ENCODE data around the gene A3GALT2. TPM values are rescaled to one million over a fixed set of nuclear protein-coding genes. Genes with fewer than 3 reads are reported as not detected.

Gene A3GALT2
- polyA plus RNA-seq, 1 of the 3 experiments (the other 2 are of a cell fraction), result 0.07 TPM

GRCh38 chr1:33301273-33301984 is 19.5 kb downstream of the A3GALT2 start:
- 91% methylated on average over 4 of the region's 4 CpGs for WGBS (ENCODE audit: low lambda C conversion rate)
- CTCF ChIA-PET, result interaction anchor here (0.6 kb wide), 1 partner anchor 174 kb away, joined by 3 read pairs; no protein-coding TSS in a partner anchor

GRCh38 chr1:33300673-33301072 is 20.2 kb downstream of the A3GALT2 start:
- no peak overlapping the region for H3K4me2 ChIP-seq
- H3K4me1 ChIP-seq (ENCODE audit: control insufficient read depth in 1 of 2, insufficient read depth in 2 of 2, low read depth in 1 of 2, low read length in 1 of 2), result no peaks in the 10 kb centered on the region; a peak in 1 of 4 replicates
- no peaks in the 10 kb centered on the region for H3K79me2 ChIP-seq (ENCODE audit: insufficient read depth)
- no peaks in the 10 kb centered on the region for H3F3A ChIP-seq (replicated peaks; ENCODE audit: insufficient read depth)
- no peaks in the 10 kb centered on the region for H3K9me2 ChIP-seq
- 89% methylated on average over 5 of the region's 5 CpGs for WGBS (ENCODE audit: low lambda C conversion rate)
- no peak for DNase-seq
- H3K27ac ChIP-seq (ENCODE audit: low read depth in 2 of 2, low read length in 1 of 2), result no peak overlapping the region
- no peak overlapping the region for H3K9ac ChIP-seq
- H3K9me3 ChIP-seq, result no peaks in the 10 kb centered on the region
- H3K4me3 ChIP-seq (ENCODE audit: low read depth in 2 of 2, low read length in 1 of 2), result no peak overlapping the region
- POLR2A ChIA-PET, result no interaction called here
- H3K36me3 ChIP-seq (replicated peaks in 1 of 2; ENCODE audit: control insufficient read depth in 1 of 2, insufficient read depth in 2 of 2, low read length in 1 of 2), result peaks cover 15 to 34% of the 10 kb centered on the region in 2 experiments
- CTCF ChIA-PET, result no interaction called here
- no peaks in the 10 kb centered on the region for H4K20me1 ChIP-seq (ENCODE audit: insufficient read depth)
- H3K27me3 ChIP-seq (ENCODE audit: insufficient read depth), result no peaks in the 10 kb centered on the region
- no peak overlapping the region for H2AFZ ChIP-seq (ENCODE audit: low read depth)
- TF ChIP-seq CHD2 (IDR thresholded peaks at IDR 0.05; ENCODE audit: low read length, partially characterized antibody) (no peak), PBX3 (IDR thresholded peaks at IDR 0.05) (no peak), ZBTB33 (IDR thresholded peaks at IDR 0.05; ENCODE audit: borderline replicate concordance, low read depth) (no peak), GABPA (IDR thresholded peaks at IDR 0.05; ENCODE audit: low read depth) (no peak), SMC3 (IDR thresholded peaks at IDR 0.05; ENCODE audit: low read depth, low read length) (no peak), RCOR1 (IDR thresholded peaks at IDR 0.05; ENCODE audit: low read length) (no peak), JUND (IDR thresholded peaks at IDR 0.05) (no peak), POLR2AphosphoS5 (IDR thresholded peaks at IDR 0.05; ENCODE audit: low read depth, low read length) (no peak), RFX5 (IDR thresholded peaks at IDR 0.05; ENCODE audit: low read length) (no peak), REST (IDR thresholded peaks at IDR 0.05; ENCODE audit: low read depth, low read length) (no peak), GATA2 (CRISPR knock-in tag; IDR thresholded peaks at IDR 0.05) (no peak)

More at GRCh38 chr1:33301273-33301984, 19.5 kb downstream of the A3GALT2 start:
- Histone ChIP-seq H3K79me2 (ENCODE audit: insufficient read depth) (no peaks in the 10 kb centered on the region), H2AFZ (ENCODE audit: low read depth) (no peak overlapping the region), H3K4me3 (ENCODE audit: low read depth in 2 of 2, low read length in 1 of 2) (no peak overlapping the region), H3K36me3 (replicated peaks in 1 of 2; ENCODE audit: control insufficient read depth in 1 of 2, insufficient read depth in 2 of 2, low read length in 1 of 2) (peaks cover 11 to 27% of the 10 kb centered on the region in 2 experiments), H3K27ac (ENCODE audit: low read depth in 2 of 2, low read length in 1 of 2) (no peak overlapping the region), H3K9ac (no peak overlapping the region), H4K20me1 (ENCODE audit: insufficient read depth) (no peaks in the 10 kb centered on the region), H3K27me3 (ENCODE audit: insufficient read depth) (no peaks in the 10 kb centered on the region), H3K9me2 (no peaks in the 10 kb centered on the region), H3K9me3 (no peaks in the 10 kb centered on the region), H3K4me1 (ENCODE audit: control insufficient read depth in 1 of 2, insufficient read depth in 2 of 2, low read depth in 1 of 2, low read length in 1 of 2) (no peaks in the 10 kb centered on the region; a peak in 1 of 4 replicates), H3K4me2 (no peak overlapping the region), H3F3A (replicated peaks; ENCODE audit: insufficient read depth) (no peaks in the 10 kb centered on the region)
- TF ChIP-seq USF2 (IDR thresholded peaks at IDR 0.05; ENCODE audit: borderline replicate concordance, low read depth, low read length) (no peak), MXI1 (IDR thresholded peaks at IDR 0.05; ENCODE audit: low read depth, low read length) (no peak), RAD21 (IDR thresholded peaks at IDR 0.05; ENCODE audit: low read length) (no peak), RXRA (IDR thresholded peaks at IDR 0.05; ENCODE audit: borderline replicate concordance, low read depth) (no peak), JUND (IDR thresholded peaks at IDR 0.05) (no peak), MAX (IDR thresholded peaks at IDR 0.05; ENCODE audit: low read depth) (no peak), SIN3A (IDR thresholded peaks at IDR 0.05; ENCODE audit: borderline replicate concordance, low read depth, low read length) (no peak), NRF1 (IDR thresholded peaks at IDR 0.05; ENCODE audit: low read depth, low read length) (no peak), TEAD4 (IDR thresholded peaks at IDR 0.05; ENCODE audit: borderline replicate concordance, insufficient read depth) (no peak), FOSL2 (IDR thresholded peaks at IDR 0.05; ENCODE audit: borderline replicate concordance, low read depth) (no peak), TAF1 (IDR thresholded peaks at IDR 0.05; ENCODE audit: borderline replicate concordance, low read depth, low read length) (no peak), YY1 (IDR thresholded peaks at IDR 0.05; ENCODE audit: low read depth) (no peak), CHD2 (IDR thresholded peaks at IDR 0.05; ENCODE audit: low read length, partially characterized antibody) (no peak)
- POLR2A ChIA-PET, result no interaction called here
- DNase-seq, result no peak

Data from SK-N-SH (cell line).